ENCODE measurements around the gene MICU2.

The MICU2 gene

DNA sequence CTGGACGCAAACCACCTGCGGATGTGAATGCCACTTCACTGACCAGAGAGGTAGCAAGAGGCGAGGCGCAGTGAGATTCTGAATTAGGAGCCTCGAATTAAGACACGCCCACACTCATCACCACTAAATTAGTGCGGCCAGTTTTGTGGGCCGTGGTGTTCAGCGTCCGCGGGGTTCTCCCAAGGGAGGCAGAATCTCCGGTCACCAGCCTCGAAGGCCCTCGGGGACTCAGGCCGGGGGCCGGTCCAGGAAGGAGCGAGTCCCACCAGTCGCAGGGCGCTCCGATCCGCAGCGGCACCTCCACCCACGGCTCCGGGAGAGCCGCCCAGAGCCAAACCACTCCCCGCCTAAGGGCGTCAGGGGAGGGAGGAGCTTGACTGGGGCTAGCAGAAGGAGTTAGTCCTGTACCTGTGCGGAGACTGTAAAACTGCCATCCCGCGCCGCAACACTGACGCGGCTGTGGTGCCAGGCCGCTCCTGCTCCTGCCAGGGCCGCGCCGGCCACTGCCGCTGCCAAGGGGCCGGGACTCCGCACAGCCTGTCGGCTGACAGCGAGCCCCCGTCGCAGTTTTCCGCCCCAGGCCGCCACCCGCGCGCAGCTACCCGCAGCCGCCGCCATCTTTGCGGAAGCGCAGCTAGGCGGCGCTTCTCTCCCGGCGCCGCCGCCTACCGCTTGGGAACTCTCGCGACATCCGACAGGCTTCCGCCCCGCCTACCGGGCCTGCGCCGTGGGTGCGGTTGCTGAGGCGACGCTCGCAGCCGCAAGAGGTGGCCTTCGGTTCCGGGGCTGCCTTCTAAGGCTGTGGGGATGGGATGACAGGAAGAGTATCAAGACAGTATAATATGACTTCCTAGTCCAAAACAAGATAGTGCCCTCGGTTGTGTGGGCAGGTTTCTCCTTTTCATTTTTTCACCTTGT lies at the start of gene MICU2:
TSS of gene MICU2 (minus strand) at position 640 of the 918 bp plus-strand sequence. CDS start at position 618, 22 bp downstream.
- peak within 1 kb of the TSS; percentile 94 for H3K9ac ChIP-seq (ENCODE audit: insufficient read length, low read depth)
- DNase-seq (ENCODE audit: low read depth, low spot score): peak; percentile 83
- H3K36me3 ChIP-seq (ENCODE audit: insufficient read depth, insufficient read length, low read length): peaks cover 3% of the 10 kb centered on the region
- no peaks in the 10 kb centered on the region for H3K9me3 ChIP-seq (ENCODE audit: insufficient read depth, low read length)
- H3K4me3 ChIP-seq (ENCODE audit: insufficient read length, low read depth): peak within 1 kb of the TSS; percentile 92
- TF ChIP-seq ZNF274 (IDR thresholded peaks at IDR 0.05; ENCODE audit: low read depth, low read length) (no peak), YY1 (IDR thresholded peaks at IDR 0.05; ENCODE audit: insufficient read depth, insufficient read length) (peak; percentile 75)
- H3K27me3 ChIP-seq (ENCODE audit: insufficient read depth, insufficient read length): no peaks in the 10 kb centered on the region
- H3K4me1 ChIP-seq (ENCODE audit: insufficient read depth, insufficient read length): no peaks in the 10 kb centered on the region

- Histone ChIP-seq H3K27me3 (ENCODE audit: insufficient read depth, insufficient read length) (no peaks in the 10 kb centered on the region), H3K4me1 (ENCODE audit: insufficient read depth, insufficient read length) (no peaks in the 10 kb centered on the region), H3K9ac (ENCODE audit: insufficient read length, low read depth) (no peak overlapping the region), H3K4me3 (ENCODE audit: insufficient read length, low read depth) (no peak overlapping the region), H3K9me3 (ENCODE audit: insufficient read depth, low read length) (no peaks in the 10 kb centered on the region), H3K36me3 (ENCODE audit: insufficient read depth, insufficient read length, low read length) (no peaks in the 10 kb centered on the region)
- no peak for DNase-seq (ENCODE audit: low read depth, low spot score)
- TF ChIP-seq SUZ12 (IDR thresholded peaks at IDR 0.05; ENCODE audit: extremely low read depth, insufficient read depth, insufficient read length) (no peak), ZNF274 (IDR thresholded peaks at IDR 0.05; ENCODE audit: low read depth, low read length) (no peak), YY1 (IDR thresholded peaks at IDR 0.05; ENCODE audit: insufficient read depth, insufficient read length) (no peak)
Observed at GRCh38 chr13:21641629-21642028, 37.7 kb upstream of the MICU2 start.

DNA sequence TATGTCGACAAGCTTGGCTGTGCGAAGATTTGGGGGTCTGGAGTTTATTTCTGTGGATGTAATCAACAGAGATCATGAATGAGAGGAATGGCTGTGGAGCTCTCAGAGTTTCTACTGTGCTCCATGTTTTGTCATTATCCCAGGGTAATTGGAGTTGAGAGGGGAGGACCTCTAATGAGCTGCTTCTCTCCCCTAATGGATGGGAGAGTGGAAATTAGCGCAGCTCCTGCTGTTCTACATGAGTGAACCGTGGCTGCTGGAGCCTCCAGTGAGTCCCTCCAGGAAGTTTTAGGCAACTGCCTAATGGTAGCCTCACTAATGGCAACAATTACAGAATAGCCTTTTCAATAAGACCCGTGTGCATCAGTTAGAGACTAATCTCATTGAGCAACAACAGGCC lies 35.6 kb upstream of the MICU2 start:
- Histone ChIP-seq H3K9ac (ENCODE audit: insufficient read length, low read depth) (no peak overlapping the region), H3K4me1 (ENCODE audit: insufficient read depth, insufficient read length) (no peaks in the 10 kb centered on the region), H3K9me3 (ENCODE audit: insufficient read depth, low read length) (no peaks in the 10 kb centered on the region), H3K27me3 (ENCODE audit: insufficient read depth, insufficient read length) (no peaks in the 10 kb centered on the region), H3K36me3 (ENCODE audit: insufficient read depth, insufficient read length, low read length) (no peaks in the 10 kb centered on the region), H3K4me3 (ENCODE audit: insufficient read length, low read depth) (no peak overlapping the region)
- TF ChIP-seq ZNF274 (IDR thresholded peaks at IDR 0.05; ENCODE audit: low read depth, low read length) (no peak), SUZ12 (IDR thresholded peaks at IDR 0.05; ENCODE audit: extremely low read depth, insufficient read depth, insufficient read length) (no peak), YY1 (IDR thresholded peaks at IDR 0.05; ENCODE audit: insufficient read depth, insufficient read length) (no peak)
- no peak for DNase-seq (ENCODE audit: low read depth, low spot score)

GRCh38 chr13:21638319-21639282 lies 34.6 kb upstream of the MICU2 start:
- Histone ChIP-seq H3K9me3 (ENCODE audit: insufficient read depth, low read length) (no peaks in the 10 kb centered on the region), H3K27me3 (ENCODE audit: insufficient read depth, insufficient read length) (no peaks in the 10 kb centered on the region), H3K36me3 (ENCODE audit: insufficient read depth, insufficient read length, low read length) (no peaks in the 10 kb centered on the region), H3K4me3 (ENCODE audit: insufficient read length, low read depth) (no peak overlapping the region), H3K4me1 (ENCODE audit: insufficient read depth, insufficient read length) (no peaks in the 10 kb centered on the region), H3K9ac (ENCODE audit: insufficient read length, low read depth) (no peak overlapping the region)
- TF ChIP-seq ZNF274 (IDR thresholded peaks at IDR 0.05; ENCODE audit: low read depth, low read length) (no peak), YY1 (IDR thresholded peaks at IDR 0.05; ENCODE audit: insufficient read depth, insufficient read length) (no peak), SUZ12 (IDR thresholded peaks at IDR 0.05; ENCODE audit: extremely low read depth, insufficient read depth, insufficient read length) (no peak)
- no peak for DNase-seq (ENCODE audit: low read depth, low spot score)

GRCh38 chr13:21637296-21637695 lies 33.3 kb upstream of the MICU2 start:
- TF ChIP-seq SUZ12 (IDR thresholded peaks at IDR 0.05; ENCODE audit: extremely low read depth, insufficient read depth, insufficient read length) (no peak), ZNF274 (IDR thresholded peaks at IDR 0.05; ENCODE audit: low read depth, low read length) (no peak)
- Histone ChIP-seq H3K27me3 (ENCODE audit: insufficient read depth, insufficient read length) (no peaks in the 10 kb centered on the region), H3K36me3 (ENCODE audit: insufficient read depth, insufficient read length, low read length) (no peaks in the 10 kb centered on the region), H3K4me3 (ENCODE audit: insufficient read length, low read depth) (no peak overlapping the region), H3K4me1 (ENCODE audit: insufficient read depth, insufficient read length) (no peaks in the 10 kb centered on the region), H3K9ac (ENCODE audit: insufficient read length, low read depth) (no peak overlapping the region), H3K9me3 (ENCODE audit: insufficient read depth, low read length) (no peaks in the 10 kb centered on the region)
- DNase-seq (ENCODE audit: low read depth, low spot score): no peak

DNA sequence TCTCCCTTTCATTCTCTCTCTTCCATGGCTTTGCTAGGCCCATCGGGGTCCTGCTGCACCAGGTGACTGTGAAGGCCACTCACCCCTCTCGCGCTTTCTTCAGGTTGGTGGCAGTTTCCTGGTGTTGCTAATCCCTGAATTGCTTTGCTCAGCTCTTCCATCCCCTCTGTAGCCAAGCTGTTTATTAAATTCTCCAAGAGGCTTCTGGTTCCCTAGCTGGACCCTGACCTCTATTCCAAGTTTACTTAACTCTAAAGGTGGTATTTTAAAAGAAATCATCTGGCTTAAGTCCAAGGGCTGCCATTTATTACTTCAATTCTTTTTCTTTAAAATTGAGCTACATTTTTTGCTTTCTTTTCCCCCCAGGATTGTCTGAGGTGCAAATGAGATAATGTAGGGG lies 32.7 kb upstream of the MICU2 start:
- peaks cover 4% of the 10 kb centered on the region; the same call in 1 of the 2 replicates for H3K9me3 ChIP-seq (ENCODE audit: insufficient read depth, low read length)
- no peak overlapping the region for H3K4me3 ChIP-seq (ENCODE audit: insufficient read length, low read depth)
- no peak overlapping the region for H3K9ac ChIP-seq (ENCODE audit: insufficient read length, low read depth)
- no peaks in the 10 kb centered on the region for H3K27me3 ChIP-seq (ENCODE audit: insufficient read depth, insufficient read length)
- no peaks in the 10 kb centered on the region for H3K36me3 ChIP-seq (ENCODE audit: insufficient read depth, insufficient read length, low read length)
- no peaks in the 10 kb centered on the region for H3K4me1 ChIP-seq (ENCODE audit: insufficient read depth, insufficient read length)
- TF ChIP-seq YY1 (IDR thresholded peaks at IDR 0.05; ENCODE audit: insufficient read depth, insufficient read length) (no peak), SUZ12 (IDR thresholded peaks at IDR 0.05; ENCODE audit: extremely low read depth, insufficient read depth, insufficient read length) (no peak), ZNF274 (IDR thresholded peaks at IDR 0.05; ENCODE audit: low read depth, low read length) (no peak)
- no peak for DNase-seq (ENCODE audit: low read depth, low spot score)

- TF ChIP-seq ZNF274 (IDR thresholded peaks at IDR 0.05; ENCODE audit: low read depth, low read length) (no peak), SUZ12 (IDR thresholded peaks at IDR 0.05; ENCODE audit: extremely low read depth, insufficient read depth, insufficient read length) (no peak), YY1 (IDR thresholded peaks at IDR 0.05; ENCODE audit: insufficient read depth, insufficient read length) (no peak)
- no peak for DNase-seq (ENCODE audit: low read depth, low spot score)
Observed at GRCh38 chr13:21632196-21632595, 28.2 kb upstream of the MICU2 start.

More at GRCh38 chr13:21632196-21632595, 28.2 kb upstream of the MICU2 start:
- Histone ChIP-seq H3K9ac (ENCODE audit: insufficient read length, low read depth) (no peak overlapping the region), H3K4me3 (ENCODE audit: insufficient read length, low read depth) (no peak overlapping the region), H3K9me3 (ENCODE audit: insufficient read depth, low read length) (peaks cover 15% of the 10 kb centered on the region; the same call in 1 of the 2 replicates), H3K4me1 (ENCODE audit: insufficient read depth, insufficient read length) (no peaks in the 10 kb centered on the region), H3K36me3 (ENCODE audit: insufficient read depth, insufficient read length, low read length) (no peaks in the 10 kb centered on the region), H3K27me3 (ENCODE audit: insufficient read depth, insufficient read length) (no peaks in the 10 kb centered on the region)

All from NT2/D1 (cell line).